ENCODE measurements around the gene CRADD.

DNA sequence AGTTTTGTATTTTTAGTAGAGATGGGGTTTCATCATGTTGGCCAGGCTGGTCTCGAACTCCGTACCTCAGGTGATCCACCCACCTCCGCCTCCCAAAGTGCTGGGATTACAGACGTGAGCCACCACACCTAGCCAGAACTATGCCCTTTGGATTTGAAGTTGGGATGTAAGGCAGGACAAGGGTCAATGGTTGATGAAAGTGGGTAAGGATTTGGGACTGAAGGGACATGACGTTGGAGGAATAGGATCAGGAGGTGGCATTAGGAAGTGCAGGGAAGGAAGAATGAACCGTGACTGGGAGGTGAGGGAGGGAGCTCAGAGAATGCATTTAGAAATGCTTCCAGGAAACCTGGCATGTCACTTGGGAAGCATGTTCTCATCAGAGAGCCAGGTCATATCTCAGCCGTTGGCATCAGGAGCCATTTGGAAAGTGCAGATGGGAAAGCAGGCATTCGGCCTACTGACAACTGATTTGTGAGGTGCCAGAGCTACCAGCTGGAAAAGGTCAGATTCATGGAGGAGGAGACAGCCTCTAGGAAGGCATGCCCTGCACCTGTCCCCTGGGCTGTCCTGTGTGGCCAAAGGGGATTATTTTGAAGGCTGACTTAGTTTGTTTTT is 2.2 kb downstream of the CRADD start:
- TF ChIP-seq, protein P1, sequence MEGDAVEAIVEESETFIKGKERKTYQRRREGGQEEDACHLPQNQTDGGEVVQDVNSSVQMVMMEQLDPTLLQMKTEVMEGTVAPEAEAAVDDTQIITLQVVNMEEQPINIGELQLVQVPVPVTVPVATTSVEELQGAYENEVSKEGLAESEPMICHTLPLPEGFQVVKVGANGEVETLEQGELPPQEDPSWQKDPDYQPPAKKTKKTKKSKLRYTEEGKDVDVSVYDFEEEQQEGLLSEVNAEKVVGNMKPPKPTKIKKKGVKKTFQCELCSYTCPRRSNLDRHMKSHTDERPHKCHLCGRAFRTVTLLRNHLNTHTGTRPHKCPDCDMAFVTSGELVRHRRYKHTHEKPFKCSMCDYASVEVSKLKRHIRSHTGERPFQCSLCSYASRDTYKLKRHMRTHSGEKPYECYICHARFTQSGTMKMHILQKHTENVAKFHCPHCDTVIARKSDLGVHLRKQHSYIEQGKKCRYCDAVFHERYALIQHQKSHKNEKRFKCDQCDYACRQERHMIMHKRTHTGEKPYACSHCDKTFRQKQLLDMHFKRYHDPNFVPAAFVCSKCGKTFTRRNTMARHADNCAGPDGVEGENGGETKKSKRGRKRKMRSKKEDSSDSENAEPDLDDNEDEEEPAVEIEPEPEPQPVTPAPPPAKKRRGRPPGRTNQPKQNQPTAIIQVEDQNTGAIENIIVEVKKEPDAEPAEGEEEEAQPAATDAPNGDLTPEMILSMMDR (conservative IDR thresholded peaks at IDR 0.05 in 1 of 2, IDR thresholded peaks at IDR 0.05 in 1 of 2; ENCODE audit: extremely low read depth in 1 of 2, insufficient read depth in 1 of 2, low read depth in 1 of 2, low read length in 2 of 2) = no peak
- TF ChIP-seq EZH2 (IDR thresholded peaks at IDR 0.05; ENCODE audit: borderline replicate concordance, low read length) = no peak

All from mammary epithelial cell (primary cell).